Measurements from ENCODE around the gene AMACR.
"Not testable (repeated sequence)": the region's sequence is repeated elsewhere in the genome, so short reads cannot be mapped to it uniquely, and the experiment has no call there.

The AMACR gene

GRCh38 chr5:34035756-34036155 lies 27.9 kb upstream of the AMACR start:
- no peak for DNase-seq

- no peak for DNase-seq
Measured at GRCh38 chr5:34034534-34035327, 26.9 kb upstream of the AMACR start.

GRCh38 chr5:34031966-34032365 lies 24.1 kb upstream of the AMACR start:
- DNase-seq: no peak

- no peak for DNase-seq
Measured at GRCh38 chr5:34031117-34031516, 23.3 kb upstream of the AMACR start.

- DNase-seq: not testable (repeated sequence)
Measured at GRCh38 chr5:34030585-34030984, 22.7 kb upstream of the AMACR start.

GRCh38 chr5:34030048-34030447 lies 22.2 kb upstream of the AMACR start:
- DNase-seq: no peak

GRCh38 chr5:34028349-34028748 lies 20.5 kb upstream of the AMACR start:
- DNase-seq: no peak

- DNase-seq: no peak
Measured at GRCh38 chr5:34026089-34026761, 18.4 kb upstream of the AMACR start.

GRCh38 chr5:34022121-34022705 lies 14.4 kb upstream of the AMACR start:
- DNase-seq: peak; percentile 88

GRCh38 chr5:34021334-34021733 lies 13.5 kb upstream of the AMACR start:
- no peak for DNase-seq

- DNase-seq: no peak
Measured at GRCh38 chr5:34020726-34021125, 12.9 kb upstream of the AMACR start.

GRCh38 chr5:34017254-34017653 lies 9.4 kb upstream of the AMACR start:
- no peak for DNase-seq

GRCh38 chr5:34016750-34017149 lies 8.9 kb upstream of the AMACR start:
- no peak for DNase-seq

GRCh38 chr5:34016222-34016621 lies 8.4 kb upstream of the AMACR start:
- DNase-seq: no peak

- no peak for DNase-seq
Measured at GRCh38 chr5:34015120-34015822, 7.4 kb upstream of the AMACR start.

GRCh38 chr5:34014626-34015025 lies 6.8 kb upstream of the AMACR start:
- DNase-seq: no peak

- no peak for DNase-seq
Measured at GRCh38 chr5:34013547-34013946, 5.7 kb upstream of the AMACR start.

GRCh38 chr5:34012791-34013190 lies 4.9 kb upstream of the AMACR start:
- DNase-seq: no peak

- DNase-seq: no peak
Measured at GRCh38 chr5:34011536-34011935, 3.7 kb upstream of the AMACR start.

- DNase-seq: not testable (repeated sequence)
Measured at GRCh38 chr5:34010146-34010545, 2.3 kb upstream of the AMACR start.

GRCh38 chr5:34009610-34010009 lies 1.8 kb upstream of the AMACR start:
- no peak for DNase-seq

- DNase-seq: no peak
Measured at GRCh38 chr5:34008802-34009201, 952 bp upstream of the AMACR start.

- DNase-seq: no peak
Measured at GRCh38 chr5:34007201-34007620, 639 bp downstream of the AMACR start.

GRCh38 chr5:34005681-34006080 lies 2.2 kb downstream of the AMACR start:
- DNase-seq: no peak
